NCI-H1694 treated with DMSO at 0.1 percent for 48 hours (cell line): Measurements from ENCODE around the gene TEPSIN.
A peak's percentile ranks its signal among the peaks of the same experiment; 100 is the strongest.

Source experiments
- DNase-seq: peaks from one replicate; lab custom pipeline; 2025; lab: John Stamatoyannopoulos, UW

The TEPSIN gene

GRCh38 chr17:81219476-81220180 is 19.2 kb downstream of the TEPSIN start:
- DNase-seq: no peak

DNA sequence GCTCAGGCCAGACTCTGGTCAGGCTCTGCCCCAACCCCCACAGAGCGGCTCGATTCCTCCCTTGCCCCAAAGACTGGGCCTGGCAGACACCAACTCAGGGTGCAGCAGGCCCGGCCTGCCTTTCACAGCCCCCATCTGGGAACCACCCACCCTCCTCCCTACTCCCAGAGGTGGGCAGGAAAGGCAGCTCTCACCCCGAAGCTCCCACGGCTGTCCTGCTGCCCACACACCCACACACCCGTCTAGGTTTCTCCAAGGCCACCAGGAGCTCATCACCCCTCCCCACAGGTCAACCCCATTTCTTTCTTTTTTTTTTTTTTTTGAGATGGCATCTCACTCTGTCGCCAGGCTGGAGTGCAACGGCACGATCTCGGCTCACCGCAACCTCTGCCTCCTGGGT is 19.9 kb downstream of the TEPSIN start:
- no peak for DNase-seq

- no peak for DNase-seq
Measured at GRCh38 chr17:81218459-81218858, 20.4 kb downstream of the TEPSIN start.

- no peak for DNase-seq
Measured at GRCh38 chr17:81217491-81217890, 21.4 kb downstream of the TEPSIN start.

- no peak for DNase-seq
Measured at GRCh38 chr17:81213978-81214377, 24.9 kb downstream of the TEPSIN start.

- no peak for DNase-seq
Measured at GRCh38 chr17:81212365-81212764, 26.5 kb downstream of the TEPSIN start.

DNA sequence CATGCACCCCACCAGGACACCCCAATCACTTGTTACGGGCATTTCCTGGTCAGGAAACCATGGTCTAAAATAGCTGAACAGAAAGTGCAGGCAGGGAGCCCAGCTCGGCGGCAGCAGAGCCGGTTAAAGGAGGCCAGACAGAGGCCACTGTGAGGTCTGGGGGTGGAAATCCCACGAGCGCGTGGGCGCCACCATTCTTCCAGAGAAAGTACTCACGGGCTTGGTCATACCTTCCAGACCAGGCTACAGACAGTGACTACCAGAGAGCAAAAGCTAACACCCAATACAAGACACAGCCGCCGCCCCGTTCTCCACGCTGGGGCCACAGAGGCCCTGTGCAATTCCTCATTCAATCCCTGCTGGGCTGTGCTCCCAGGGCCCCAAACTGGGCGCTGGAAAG is 28.0 kb downstream of the TEPSIN start:
- no peak for DNase-seq

GRCh38 chr17:81210466-81210865 is 28.4 kb downstream of the TEPSIN start:
- DNase-seq: no peak

DNA sequence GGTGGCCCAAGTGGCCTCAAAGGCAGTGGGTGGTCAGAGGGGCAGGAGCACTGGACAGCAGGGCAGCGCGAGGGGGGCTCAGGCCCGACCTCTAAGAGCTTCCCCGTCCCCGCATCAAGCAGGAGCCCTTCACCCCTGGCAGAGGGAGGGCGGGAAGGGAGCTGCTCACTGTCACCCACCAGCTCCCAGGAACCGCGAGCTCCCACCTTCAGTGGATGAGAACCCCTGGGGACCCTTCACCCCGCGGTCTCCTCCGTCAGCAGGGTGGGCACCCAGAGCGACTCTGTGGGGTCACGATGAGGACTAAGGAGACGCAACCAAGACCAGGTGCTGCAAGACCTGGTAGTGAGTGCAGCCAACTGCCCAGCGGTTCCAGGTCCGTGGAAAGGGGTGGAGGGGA is 29.7 kb downstream of the TEPSIN start:
- DNase-seq: no peak

GRCh38 chr17:81208651-81209050 is 30.2 kb downstream of the TEPSIN start:
- DNase-seq: no peak

- DNase-seq: peak; percentile 28
Measured at GRCh38 chr17:81207610-81208581, 31.0 kb downstream of the TEPSIN start.

GRCh38 chr17:81206657-81207056 is 32.2 kb downstream of the TEPSIN start:
- no peak for DNase-seq

GRCh38 chr17:81206166-81206565 is 32.7 kb downstream of the TEPSIN start:
- no peak for DNase-seq

- DNase-seq: no peak
Measured at GRCh38 chr17:81204578-81204977, 34.3 kb downstream of the TEPSIN start.

DNA sequence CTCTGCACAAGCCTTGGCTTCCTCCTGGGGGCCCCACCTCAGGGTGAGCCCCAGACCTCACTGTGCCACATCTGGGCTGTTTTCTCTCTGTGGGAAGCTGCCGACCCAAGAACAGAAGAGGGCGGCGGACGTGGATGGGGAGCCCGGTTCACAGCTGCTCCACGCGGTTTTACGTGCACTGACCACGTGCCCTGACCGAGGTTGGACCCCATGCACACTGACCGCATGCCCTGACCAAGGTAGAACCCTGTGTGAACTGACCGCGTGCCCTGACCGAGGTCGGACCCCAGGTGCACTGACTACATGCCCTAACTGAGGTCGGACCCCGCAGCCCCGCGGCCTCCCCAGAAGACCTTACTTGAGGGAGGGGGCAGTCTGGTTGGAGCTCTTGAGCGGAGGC is 35.7 kb downstream of the TEPSIN start:
- no peak for DNase-seq

- no peak for DNase-seq
Measured at GRCh38 chr17:81202318-81202717, 36.5 kb downstream of the TEPSIN start.

GRCh38 chr17:81200695-81201580 is 37.9 kb downstream of the TEPSIN start:
- peak; percentile 49 for DNase-seq

DNA sequence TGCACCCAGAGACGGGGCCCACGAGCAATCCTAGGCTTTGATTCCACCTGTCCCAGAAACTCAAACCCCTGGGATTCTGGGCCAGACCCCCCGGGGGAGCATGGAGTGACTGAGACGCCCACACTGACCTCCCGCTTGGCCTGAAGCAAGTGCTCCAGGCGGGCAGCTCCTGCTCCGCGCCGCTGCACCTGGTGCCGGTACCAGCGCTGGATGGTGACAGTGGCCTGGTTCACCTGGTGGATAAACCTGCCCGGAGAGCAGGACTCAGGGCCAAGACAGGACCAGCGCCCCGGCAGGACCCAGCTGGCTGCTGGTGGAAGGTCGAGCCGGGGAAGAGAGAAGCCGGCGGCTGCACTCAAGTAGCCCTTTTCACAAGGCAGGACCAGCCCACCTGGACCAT is 38.7 kb downstream of the TEPSIN start:
- DNase-seq: no peak

DNA sequence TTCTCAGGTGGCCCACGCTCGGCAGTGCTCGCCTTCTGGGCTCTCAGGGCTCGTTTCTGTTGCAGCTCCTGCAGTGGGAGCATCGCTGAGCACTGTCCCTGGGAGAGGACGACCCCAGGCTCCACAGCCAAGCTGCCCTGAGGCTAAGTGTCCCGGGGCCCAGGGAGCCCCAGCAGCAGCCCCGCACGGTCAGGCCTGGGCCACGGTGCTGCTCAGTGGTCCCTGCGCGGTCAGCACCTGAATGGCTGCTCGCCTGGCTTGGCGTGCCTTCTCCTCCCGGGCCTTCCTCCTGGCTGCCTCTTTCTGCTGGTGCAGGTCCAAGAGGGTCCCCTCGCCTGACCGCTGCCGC is 39.4 kb downstream of the TEPSIN start:
- DNase-seq: no peak

GRCh38 chr17:81198826-81199481 is 39.9 kb downstream of the TEPSIN start:
- DNase-seq: no peak

DNA sequence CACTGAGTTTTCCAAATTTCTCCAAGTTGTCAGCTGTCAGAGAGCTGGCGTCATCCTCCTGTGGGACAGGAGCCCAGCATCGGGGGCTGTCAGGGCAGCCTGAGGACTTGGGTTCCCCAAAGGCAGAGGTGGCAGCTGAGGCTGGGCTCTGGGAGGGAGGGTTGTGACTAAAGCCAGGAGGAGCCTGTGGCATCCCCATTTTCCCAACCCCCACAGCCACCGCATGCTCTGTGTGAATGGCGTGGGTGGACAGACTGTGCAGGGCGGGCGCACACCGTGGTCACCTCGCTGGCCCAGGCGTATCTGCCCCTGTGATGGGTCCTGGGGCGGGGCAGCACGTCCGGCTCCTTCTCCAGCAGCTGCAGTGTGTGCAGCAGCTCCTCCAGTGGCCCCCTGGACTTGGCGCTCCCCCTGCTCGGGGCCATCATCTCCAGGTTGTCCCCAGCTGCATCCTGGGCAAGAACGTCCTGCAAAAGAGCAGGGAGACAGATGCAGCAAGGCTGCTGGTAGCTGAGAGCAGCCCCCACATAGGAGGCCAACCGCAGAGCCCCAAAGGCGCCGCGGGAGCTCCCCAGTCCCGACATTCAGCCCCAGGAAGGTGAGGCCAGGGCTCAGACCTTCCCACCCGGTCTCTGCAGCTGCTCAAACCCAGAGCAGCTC is 40.9 kb downstream of the TEPSIN start:
- DNase-seq: no peak
